HG03432 (cell line): ENCODE results near the gene AMACR.

Experiments
- ATAC-seq: cut with Tn5 transposase; IDR thresholded peaks from one replicate; pipeline ENCODE4 v1.9.1; 2021; ENCODE audit warnings: mild to moderate bottlenecking, moderate library complexity; ENCODE audit not compliant: unreplicated experiment

AMACR gene

DNA sequence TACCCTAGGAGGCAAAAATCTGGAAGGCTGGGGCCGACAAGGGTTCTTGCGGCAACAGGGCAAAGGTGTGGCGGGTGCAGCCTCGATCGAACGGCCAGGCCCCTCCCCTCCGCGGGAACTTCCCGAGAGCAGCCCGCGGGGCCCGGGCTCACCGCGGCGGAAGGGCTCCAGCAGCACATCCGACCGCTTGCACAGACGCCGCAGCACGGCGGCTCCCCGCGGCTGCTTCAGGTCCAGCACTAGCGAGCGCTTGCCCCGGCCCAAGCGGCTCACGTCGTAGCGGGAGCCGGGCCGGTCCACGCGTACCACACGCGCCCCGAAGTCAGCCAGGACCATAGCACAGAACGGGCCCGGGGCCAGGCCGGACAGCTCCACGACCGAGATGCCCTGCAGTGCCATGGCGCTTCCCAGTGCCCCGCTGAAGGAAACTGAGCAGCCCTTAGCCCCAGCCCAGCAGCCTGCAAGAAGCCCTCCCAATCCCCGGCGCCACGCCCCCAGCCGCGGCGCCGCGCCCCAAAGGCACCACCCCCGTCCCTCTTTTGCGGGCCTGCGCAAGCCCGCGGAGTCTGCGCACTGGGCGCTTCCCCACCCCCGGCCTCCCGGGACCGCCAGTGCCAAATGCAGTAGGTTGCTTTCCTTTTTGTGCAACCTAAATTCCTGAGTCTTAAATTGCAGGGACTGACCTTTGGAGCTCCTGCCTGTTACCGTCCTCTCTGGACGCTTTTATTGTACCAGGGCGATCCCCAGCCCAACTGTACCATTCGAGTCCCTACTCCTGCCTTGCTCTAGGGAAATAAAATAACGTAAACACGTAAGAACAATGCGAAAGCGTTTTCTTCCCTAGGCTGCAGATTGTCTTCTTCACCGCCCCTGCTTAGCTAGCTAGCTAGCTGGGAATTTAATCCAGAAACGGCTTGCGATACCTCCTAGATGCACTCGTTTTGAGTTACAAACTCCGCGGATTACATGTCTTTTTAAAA lies at the start of gene AMACR:
TSS of gene AMACR (minus strand) at position 430 of the 980 bp plus-strand sequence. CDS start at position 399, 31 bp downstream.
- peak; percentile 96 for ATAC-seq

DNA sequence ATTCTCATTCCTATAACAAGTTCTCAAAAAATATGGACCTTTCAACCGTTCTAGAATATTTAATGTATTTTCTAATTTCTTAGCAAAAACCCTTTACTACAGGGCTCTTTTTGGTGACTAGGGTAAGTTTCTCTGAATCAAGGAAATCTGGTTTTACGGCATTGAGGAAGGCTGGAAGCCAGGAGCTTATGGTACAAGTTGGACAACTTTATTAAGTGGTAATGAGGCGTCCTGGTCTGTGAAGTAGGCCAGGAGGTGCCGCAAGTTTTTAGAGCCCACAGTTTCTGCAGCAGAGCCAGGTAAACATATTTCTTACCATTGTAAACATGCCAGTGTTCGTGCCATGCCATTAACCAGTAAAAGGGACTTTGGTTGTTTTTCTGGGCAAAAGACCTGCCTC lies 49.7 kb upstream of the AMACR start:
- no peak for ATAC-seq

DNA sequence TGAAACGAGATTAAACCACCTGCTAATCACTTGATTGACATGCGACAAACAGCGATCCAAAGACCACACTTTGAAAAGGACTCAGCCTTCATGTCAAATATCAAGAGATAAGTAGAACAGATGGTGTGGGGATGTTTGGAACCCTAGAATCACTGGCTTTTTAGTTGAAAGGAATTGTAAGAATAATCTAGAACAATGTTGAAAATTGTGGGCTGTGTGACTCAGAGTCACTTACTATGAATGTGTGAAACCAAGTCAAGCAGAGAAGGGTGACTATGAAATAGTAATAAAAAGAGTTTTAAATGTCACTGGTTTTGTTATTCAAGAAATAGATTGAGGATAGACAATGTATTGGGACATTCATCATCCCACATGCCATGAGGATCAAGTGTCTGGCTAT lies 49.3 kb upstream of the AMACR start:
- no peak for ATAC-seq

DNA sequence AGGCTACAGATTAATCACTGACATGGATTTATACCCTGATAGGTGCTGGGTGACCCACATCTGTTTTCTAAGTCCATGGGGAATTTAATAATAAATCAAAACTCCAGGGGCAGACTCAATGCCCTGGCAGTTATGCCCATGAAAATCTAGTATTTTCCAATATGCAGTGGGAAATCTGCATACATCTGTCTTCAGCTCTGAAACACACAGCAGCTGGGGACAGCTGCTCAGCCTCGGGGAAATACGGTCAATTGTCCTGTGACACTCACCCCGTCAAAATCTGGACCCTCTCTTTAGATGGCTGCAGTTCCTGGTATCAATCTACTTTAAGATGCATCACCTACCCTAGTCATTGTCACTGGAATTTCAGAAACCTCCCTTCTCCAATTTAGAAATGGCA lies 47.8 kb upstream of the AMACR start:
- ATAC-seq, result no peak

DNA sequence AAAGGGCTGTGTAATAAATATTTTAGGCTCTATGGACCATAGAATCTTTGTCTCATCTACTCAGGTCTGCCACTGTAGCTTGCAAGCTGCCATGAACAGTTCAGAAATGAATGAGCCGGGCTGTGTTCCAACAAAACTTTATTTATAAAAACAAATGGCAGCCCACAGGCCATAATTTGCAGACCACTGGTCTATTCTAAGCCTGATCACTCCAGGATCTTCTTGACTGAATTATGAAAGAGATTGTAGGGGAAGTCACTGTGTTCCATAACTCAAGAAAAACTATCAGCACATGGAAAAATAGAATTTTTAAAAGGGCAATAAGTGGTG lies 46.5 kb upstream of the AMACR start:
- no peak for ATAC-seq

DNA sequence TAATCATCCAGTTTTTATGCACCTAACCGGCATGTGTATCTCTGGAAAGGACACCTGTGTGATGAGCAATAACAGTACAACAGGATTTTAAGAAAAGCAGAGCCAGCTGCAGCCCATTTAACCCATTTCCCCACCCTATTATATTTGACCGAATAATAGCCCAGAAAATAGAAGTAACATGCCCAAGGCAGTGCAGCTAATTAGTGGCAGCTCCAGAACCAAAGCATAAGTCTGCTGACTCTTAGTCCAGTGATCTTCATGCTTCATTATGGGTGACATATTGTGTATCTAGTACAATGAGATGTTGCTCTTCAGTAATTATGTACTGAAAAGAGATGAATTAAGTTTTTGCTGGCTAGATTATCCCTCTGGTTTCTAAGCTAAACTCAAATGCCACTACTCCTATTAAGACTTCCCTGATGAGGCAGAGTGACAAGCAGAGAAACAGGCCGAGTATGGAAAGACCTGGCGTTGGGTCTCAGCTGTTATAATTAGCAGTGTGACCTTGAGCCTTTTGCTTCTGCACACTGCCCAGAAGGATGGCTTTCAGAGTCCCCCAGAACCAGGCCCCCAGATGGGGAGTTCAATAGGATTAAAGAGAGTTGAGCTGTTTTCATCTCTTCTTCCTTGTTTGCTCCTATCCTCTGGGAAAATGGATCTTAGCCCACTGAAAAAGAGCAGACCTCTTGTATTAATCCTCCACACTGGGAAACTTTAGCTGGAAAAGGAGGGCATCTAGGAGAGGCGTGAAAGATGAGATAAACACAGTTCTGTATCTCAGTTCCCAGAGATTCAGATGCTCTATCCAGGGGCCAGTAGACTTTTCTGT lies 45.9 kb upstream of the AMACR start:
- ATAC-seq, result no peak

DNA sequence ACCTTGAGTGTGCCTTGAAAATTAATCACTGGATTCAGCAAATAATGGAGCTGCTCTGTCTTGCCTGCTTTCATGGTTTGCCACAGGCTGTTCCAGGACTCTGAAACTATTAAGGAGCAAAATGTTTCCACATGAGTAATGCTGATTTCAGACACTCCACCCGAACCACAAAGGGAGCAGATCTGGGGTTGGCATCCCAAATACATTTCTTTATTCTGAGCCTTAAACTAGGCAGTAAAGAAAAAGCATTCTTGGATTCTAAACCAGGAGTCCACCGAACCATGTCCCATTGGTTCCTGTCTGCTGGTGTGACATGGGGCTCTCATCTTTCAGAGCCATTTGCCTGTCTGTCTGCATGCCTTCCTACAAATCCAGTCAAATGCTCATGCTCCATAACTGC lies 45.3 kb upstream of the AMACR start:
- ATAC-seq, result no peak

DNA sequence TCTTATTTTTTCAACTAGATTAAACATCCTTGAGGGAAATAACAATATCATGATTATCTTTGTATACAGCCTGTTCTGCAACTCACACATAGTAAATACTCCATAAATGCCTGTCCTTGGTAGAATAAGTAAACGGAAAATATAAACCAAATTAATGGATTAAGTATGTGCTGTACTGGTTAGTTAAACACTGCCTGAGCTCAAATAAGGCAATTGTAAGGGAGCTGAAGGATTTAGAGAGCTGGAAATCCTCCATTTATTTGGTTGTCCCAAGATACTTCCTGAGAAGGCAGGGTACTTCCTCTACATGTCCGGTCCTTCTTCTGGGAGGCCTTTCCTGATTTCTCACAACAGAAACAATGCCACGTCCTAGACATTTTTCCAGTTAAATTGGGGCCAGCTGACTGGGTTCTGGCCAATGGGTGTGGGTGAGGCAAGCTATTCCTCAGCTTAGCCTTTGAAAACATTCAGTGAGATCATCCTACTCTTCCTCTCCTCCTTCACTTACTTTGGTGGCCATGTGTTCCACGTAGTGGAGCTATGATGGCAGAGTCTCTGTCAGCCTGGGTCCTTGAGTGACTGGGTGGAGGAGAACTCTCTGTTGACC lies 43.6 kb upstream of the AMACR start:
- no peak for ATAC-seq

DNA sequence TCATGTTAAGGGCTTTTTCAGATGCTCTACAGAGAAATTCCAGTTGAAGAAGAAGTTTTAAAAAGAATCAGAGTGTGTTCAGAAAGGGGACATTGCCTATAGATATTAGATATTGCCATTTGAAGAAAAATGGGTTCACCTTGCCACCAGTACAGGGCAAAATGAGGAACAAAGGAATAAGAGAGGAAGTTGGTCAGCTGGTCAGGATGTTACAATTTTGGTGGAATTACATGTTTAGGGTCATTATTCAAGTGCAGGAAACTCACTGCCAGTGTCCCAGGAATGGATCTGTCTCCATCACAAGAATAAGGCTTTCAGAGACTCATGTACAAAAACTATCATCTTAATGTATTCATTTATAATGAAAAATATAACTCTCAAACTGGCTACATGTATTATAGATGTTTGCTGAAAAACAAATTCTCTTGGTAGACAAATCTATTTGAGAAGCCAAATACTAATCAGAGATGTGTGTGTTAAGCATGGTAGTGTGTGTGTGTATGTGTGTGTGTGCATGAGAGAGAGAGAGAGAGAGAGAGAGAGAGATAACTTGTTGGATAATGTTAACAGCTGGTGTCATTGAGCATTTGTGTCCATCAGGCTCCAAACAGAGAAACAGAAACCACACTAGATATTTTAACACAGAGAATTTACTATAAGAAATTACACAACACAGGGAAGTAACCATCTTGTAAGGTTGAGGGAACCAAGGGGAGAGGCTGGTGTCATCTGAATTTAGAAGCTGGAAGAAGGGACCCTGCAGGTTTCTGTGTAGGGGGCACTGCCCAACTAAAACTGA lies 40.1 kb upstream of the AMACR start:
- ATAC-seq, result no peak

- no peak for ATAC-seq
These were observed 39.3 kb upstream of the AMACR start for GRCh38 chr5:34047143-34047542.

DNA sequence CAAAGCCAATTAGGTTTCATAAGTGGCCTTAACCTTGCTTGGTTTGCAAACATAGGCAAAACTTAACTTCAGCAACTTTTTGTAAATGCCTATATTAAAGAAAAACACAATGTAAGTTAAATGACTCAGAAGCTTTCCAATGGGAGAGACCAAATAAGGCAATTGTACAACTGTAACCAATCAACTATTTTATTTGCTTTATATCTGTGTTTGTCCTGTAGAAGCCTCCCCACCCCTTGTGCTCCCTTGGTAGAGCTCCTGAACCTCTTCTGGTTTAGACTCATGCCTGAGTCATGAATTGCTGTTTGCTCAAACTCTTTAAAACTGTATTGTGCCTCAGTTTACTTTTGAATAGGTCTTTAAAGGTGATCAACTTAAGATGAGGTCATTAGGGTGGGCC lies 38.1 kb upstream of the AMACR start:
- no peak for ATAC-seq

DNA sequence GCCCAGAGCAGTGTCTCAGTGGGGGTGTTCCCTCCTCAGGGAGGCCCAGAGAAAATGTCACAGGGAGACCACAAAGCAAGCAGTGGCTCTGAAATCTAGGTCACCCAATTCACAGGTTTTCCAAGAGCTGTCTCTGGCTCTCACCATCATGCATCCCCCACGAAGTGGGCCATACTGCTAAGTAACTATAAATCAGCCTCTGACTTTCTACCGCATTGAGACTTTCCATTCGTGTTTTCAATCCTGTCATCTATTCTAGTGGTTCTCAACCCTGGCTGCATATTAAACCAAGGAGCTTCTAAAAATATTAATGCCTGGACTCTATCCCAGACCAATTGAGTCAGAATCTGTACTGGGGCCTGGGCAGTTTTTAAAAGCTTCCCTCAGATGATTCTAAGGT lies 37.2 kb upstream of the AMACR start:
- no peak for ATAC-seq

GRCh38 chr5:34043099-34043876 lies 35.4 kb upstream of the AMACR start, which contains the start of gene C1QTNF3:
Gene C1QTNF3 (minus strand): TSS chr5:34043213. CDS start chr5:34043125, 88 bp downstream.
- ATAC-seq, result no peak

DNA sequence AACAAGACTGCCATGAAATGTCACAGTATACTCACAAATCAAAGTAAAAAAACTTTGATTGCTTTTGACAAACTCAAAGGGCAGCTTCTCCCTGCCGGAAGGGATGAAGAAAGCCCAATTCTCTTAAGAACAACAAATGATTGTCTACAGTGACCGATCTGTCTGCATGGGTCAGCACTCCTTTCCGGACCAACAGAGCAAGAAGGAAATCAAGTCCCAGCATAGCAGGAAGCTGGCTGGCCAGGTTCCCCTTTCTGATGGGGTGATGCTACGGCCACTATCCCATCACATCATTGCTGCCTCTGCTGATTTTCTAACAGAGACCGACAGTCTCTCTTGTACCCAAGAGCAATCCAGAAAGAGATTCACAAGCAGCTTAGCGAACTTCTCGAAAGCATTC lies 34.5 kb upstream of the AMACR start:
- ATAC-seq, result no peak

DNA sequence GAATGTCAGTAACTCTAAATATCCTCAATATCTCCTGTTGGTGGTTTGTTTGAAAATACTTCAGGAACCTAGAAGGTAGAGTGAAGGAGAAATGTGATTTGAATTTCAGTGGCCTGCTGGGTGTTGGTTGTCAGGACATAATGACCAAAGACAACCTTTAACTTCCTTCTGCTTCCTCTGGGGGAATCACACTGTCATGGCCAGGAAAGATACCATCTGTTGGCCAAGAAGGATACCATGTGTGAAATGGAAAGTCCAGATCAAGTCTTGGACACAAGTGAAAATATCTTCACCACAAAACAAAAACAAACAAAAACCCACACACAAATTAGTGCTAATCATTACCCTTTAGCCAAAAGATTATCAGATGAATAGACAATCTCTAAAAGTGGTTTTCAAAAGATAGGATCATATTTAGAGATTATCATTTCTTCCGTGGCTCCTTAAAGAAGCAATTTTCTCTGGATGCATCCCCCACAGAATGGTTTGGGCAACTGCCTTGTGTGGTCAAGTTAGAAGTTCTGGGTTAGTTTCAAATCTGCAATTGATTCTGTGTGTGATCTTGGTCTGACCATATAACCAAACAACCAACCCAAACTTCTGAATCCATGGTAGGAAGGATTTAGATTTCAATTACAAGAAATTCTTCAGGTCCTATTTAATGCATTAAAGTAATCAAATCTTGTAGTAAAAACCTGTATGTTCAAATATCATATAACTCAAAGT lies 33.6 kb upstream of the AMACR start:
- ATAC-seq, result no peak

- ATAC-seq, result no peak
These were observed 32.6 kb upstream of the AMACR start for GRCh38 chr5:34040472-34040871.

DNA sequence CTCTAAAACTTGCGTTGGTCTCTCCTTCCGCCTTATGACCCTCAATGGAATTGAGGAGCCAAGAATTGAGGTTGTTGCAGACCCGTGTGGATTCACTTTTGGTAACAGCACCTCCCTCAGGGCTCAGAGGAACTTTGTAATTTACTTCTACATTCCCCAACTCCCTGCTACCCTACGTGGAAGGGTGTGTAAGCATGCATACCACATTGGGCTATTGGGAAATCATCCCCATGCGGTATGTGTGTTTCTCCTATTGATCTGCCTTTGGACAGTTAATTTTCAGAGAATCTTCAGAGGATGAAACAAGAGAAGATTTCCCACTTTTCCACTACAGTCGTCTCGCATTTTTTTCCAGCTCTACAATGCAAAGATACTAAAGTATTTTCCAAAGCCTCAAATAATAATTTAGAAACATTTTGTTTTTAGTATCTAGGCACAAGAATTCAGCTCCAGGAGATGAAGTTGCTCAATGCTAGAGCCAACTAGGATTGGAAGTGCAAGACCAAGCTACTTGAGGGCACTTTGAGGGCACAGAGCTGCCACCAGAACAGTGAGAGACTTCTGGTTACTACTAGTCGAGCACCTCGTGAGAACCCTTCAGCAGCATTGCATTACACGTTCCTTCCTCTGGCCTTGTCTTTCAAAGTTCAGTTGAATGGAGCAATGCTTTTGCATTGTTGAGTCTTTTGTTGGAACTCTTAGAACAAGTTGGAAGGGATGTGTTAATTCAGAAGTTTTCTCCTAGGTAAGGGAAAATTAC lies 31.7 kb upstream of the AMACR start:
- no peak for ATAC-seq

DNA sequence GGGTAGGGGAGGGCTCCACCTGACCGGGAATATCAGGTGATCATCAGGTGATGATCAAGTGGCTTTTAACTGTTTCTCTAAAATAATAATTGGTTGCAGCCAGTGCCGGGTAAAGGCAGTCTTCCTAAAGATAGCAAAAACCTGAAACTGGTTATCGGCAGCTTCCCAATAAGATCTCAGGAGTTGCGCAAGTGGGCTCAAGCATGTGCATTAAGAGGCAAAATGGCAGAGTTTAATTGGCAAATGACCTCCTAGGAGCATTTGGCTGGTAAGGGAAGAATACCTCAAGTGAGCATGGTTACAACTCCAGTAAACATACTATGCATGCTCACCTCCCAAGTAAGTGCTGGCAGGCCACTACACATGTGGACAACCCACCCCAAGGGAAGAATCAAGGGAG lies 31.0 kb upstream of the AMACR start:
- no peak for ATAC-seq
